PFSK-1 (cell line): ENCODE measurements around the gene ARF3.

ENCODE experiments used
- SIN3A ChIP-seq: IDR thresholded peaks from 2 replicates; pipeline ENCODE4 v1.6.1; 2012; ENCODE audit warnings: mild to moderate bottlenecking, low read length, moderate library complexity, borderline replicate concordance; ENCODE audit not compliant: insufficient read depth
- TAF1 ChIP-seq: IDR thresholded peaks from 2 replicates; pipeline ENCODE4 v1.6.1; 2012; ENCODE audit warnings: low read length, control low read depth, borderline replicate concordance; ENCODE audit not compliant: insufficient read depth

GRCh38 chr12:48990552-48990951 lies 33.3 kb upstream of the ARF3 start:
- no peak for TF ChIP-seq TAF1
- TF ChIP-seq SIN3A = no peak
